ENCODE measurements around the gene OLFM1.

GRCh38 chr9:135101926-135102325, 14.5 kb downstream of the OLFM1 start:
- TF ChIP-seq EGR1 (IDR thresholded peaks at IDR 0.05; ENCODE audit: low read depth): no peak
- TF ChIP-seq POLR2A (IDR thresholded peaks at IDR 0.05; ENCODE audit: borderline replicate concordance, extremely low read depth, insufficient read depth, insufficient read length): no peak
- no peak for TF ChIP-seq JUND (IDR thresholded peaks at IDR 0.05)
- no peak for TF ChIP-seq CTCF (IDR thresholded peaks at IDR 0.05 in 2 of 3, conservative IDR thresholded peaks at IDR 0.05 in 1 of 3; ENCODE audit: borderline replicate concordance in 1 of 3, insufficient read depth in 1 of 3, low read depth in 2 of 3, low read length in 2 of 3)
- TF ChIP-seq REST (IDR thresholded peaks at IDR 0.05; ENCODE audit: low read depth): no peak
- TF ChIP-seq CEBPB (IDR thresholded peaks at IDR 0.05; ENCODE audit: low read depth): no peak
- TF ChIP-seq SP1 (IDR thresholded peaks at IDR 0.05; ENCODE audit: low read depth): no peak
- TF ChIP-seq EZH2 (IDR thresholded peaks at IDR 0.05): no peak
- no peak for TF ChIP-seq RAD21 (IDR thresholded peaks at IDR 0.05; ENCODE audit: low read depth)
- TF ChIP-seq EZH2phosphoT487 (IDR thresholded peaks at IDR 0.05; ENCODE audit: borderline replicate concordance): no peak
- TF ChIP-seq ZNF274 (IDR thresholded peaks at IDR 0.05; ENCODE audit: low read depth, low read length): no peak
- TF ChIP-seq YY1 (IDR thresholded peaks at IDR 0.05; ENCODE audit: extremely low read depth, insufficient replicate concordance, low read depth, low read length): no peak
